ENCODE data around the gene GPR55.

The GPR55 gene

DNA sequence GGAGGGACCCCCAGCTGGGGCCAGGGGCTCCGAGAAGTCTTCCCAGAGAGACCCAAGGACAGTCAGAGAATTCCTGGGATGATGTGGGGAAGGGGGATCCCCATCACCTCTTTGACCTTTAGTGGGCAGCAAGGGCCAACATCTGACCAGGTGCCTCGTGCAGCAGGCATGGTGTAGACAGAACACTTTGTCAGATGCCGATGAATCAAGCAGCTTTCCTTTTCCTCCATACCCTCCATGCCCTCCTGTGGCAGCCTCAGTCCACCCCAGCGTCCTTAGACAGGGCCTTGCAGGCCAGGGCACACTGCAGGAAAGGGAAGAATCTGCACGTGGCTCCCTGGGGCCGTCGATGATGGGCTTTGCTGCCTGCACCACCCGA, 26.3 kb downstream of the GPR55 start:
- no peak for DNase-seq

GRCh38 chr2:230898016-230898712, 26.9 kb downstream of the GPR55 start:
- DNase-seq, result no peak

GRCh38 chr2:230896346-230897115, 28.5 kb downstream of the GPR55 start:
- no peak for DNase-seq

DNA sequence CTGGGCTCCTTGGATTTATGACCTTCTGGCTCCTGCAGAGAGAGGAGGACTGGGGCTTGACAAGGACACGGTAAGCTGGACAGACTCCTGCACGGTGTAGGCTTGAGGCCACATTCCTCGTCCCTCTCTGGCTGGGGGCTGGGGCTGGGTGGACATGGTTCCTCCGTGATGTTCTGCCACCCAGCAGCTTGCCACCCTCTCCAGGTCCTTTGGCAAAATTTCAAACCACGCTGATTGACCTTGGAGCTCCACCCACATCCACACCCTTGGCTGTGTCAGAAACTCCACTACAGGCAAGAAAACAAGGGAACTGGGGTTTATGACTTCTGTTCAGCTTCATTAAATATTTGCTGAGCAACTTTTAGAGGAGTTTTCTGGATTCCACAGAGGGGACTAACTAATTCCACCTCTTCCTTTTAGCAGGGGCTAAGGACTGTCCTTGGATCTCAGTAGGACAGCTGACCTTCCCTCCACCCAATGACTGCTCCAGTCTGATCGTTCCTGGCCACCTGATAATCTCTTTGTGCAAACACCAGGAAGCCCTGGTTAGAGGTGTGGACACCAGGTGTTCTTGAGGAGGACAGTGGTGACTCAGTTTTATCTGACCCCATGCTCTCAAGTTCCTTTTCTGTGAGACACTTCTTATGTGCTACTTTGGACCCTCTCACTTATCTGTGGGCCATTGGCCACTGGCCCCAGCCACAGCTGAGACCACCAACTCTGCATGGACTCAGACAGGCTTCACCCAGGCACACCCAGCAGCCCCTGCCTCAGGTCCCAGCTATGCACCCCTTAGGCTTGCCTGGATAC, 29.3 kb downstream of the GPR55 start:
- DNase-seq, result no peak

GRCh38 chr2:230893841-230894781, 30.9 kb downstream of the GPR55 start:
- DNase-seq, result no peak

DNA sequence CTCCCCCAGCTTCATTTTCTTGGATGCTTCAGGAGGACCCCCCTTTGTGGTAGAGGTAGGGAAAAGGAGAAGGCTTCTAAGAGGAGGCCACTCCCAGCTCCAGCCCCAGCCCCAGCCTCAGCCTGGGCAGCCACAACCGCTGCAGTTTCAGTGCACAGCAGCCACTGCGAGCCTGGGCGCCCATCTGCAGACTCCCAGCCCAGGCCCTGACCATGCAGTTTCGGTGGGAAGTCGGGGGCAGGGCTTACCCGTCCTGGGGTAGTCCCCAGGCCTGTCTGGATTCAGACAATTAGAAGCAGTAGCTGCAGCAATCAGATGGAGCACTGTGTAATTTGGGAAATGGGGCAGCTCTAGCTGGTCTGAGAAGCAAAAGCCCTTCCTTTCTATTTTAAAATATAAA, 31.7 kb downstream of the GPR55 start:
- no peak for DNase-seq

- DNase-seq, result no peak
These were observed 33.5 kb downstream of the GPR55 start for GRCh38 chr2:230891509-230891908.

DNA sequence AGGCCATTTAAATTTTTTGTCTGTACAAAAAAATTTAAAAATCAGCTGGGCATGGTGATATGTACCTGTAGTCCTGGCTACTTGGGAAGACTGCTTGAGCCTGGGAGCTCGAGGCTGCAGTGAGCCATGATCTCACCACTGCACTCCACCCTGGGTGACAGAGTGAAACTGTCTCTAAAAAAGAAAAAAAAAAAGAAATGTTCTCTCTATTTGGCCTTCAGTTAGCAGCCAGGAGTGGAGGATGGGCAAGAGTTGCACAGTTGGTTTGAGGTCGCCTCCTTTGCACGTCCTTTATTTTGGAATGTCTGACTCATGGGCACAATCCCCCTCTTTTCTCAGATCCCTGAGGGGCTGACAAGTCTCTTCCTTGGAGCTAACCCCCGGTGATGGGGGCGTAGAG, 34.0 kb downstream of the GPR55 start:
- DNase-seq, result no peak

- DNase-seq, result no peak
These were observed 34.4 kb downstream of the GPR55 start for GRCh38 chr2:230890646-230891045.

DNA sequence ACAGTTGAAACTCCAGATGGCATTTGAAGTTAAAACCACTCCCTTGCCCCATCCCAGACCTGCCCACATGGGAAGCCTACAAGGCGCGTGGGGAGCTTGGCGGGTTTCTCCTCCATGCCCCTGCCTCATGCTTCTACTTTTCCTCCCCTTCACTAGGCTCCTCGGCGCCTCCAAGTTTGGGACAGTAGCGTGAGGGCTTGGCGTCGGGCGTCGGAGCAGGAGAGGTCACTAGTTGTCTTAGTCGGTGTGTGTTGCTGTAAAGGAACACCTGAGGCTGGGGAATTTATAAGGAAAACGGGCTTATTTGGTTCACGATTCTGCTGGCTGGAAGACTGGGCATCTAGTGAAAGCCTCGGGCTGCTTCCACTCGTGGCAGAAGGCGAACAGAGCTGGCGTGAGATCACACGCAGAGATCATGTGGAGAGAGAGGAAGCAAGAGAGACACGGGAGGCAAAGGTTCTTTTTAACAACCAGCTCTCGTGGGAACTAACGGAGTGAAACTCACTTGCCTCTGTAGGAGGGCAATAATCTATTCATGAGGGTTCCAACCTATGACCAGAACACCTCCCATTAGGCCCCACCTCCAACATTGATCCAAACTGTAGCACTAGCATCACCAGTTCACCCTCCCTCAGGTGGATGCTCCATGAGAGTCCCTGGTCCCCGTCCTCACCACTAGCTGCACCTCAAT, 35.0 kb downstream of the GPR55 start:
- no peak for DNase-seq

- DNase-seq, result no peak
These were observed 36.1 kb downstream of the GPR55 start for GRCh38 chr2:230888824-230889400.

GRCh38 chr2:230887342-230887741, 37.7 kb downstream of the GPR55 start:
- DNase-seq, result no peak

DNA sequence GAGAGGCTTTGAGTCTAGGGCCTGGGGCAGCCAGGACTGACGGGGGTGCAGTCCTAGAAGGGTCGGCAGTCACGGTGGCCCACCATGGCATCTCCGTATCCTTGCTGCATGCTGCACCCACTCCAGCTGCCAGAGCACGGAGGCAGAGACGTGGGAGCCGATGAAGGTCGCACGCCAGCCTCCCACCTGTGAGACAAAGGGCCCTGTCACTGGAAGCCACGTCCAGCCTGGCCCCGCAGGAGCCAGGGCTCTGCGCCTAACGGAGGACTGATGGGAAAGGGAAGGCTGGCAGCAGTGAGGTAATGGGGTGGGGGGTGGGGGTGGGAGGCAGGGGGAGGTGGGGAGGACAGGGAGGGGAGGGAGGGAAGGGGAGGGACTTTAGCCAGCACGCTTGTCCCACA, 38.4 kb downstream of the GPR55 start:
- DNase-seq, result no peak

DNA sequence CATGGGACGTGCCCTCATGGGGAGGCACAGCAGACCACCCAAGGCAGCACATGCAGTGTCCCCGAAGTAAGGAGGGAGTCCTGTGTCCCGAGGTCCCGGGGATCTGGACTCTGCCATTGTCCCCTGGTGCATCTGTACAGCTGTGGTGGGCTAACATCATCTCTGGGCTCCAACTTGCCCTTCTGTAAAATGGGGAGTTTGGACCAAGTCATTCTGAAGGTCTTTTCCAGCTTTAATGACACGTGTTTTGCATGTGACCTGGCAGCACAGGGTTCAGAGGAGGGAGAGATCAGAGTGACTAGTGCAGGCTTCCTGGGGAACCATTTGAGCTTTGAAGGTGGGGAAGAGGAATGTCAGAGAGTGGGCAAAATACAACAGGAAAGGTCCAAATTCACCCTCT, 38.8 kb downstream of the GPR55 start:
- no peak for DNase-seq

GRCh38 chr2:230885463-230886130, 39.4 kb downstream of the GPR55 start:
- no peak for DNase-seq

GRCh38 chr2:230881840-230882239, 43.2 kb downstream of the GPR55 start:
- DNase-seq, result no peak

GRCh38 chr2:230879891-230880290, 45.2 kb downstream of the GPR55 start:
- no peak for DNase-seq

GRCh38 chr2:230879271-230879882, 45.7 kb downstream of the GPR55 start:
- no peak for DNase-seq

- DNase-seq, result no peak
These were observed 46.3 kb downstream of the GPR55 start for GRCh38 chr2:230878599-230879188.

Measured in CD4-positive, alpha-beta T cell treated with Interleukin-10 for 1 hour (primary cell).